GM23338 (cell line): Measurements from ENCODE around the gene SPECC1L. TPM values are rescaled to one million over a fixed set of nuclear protein-coding genes. Genes with fewer than 3 reads are reported as not detected.
"Not testable (repeated sequence)": the region's sequence is repeated elsewhere in the genome, so short reads cannot be mapped to it uniquely, and the experiment has no call there.

Experiments
- ATAC-seq: fragments of 200-7000 bp; cut with Tn5 transposase; 3 replicates; pipeline ENCODE4 v1.9.1; 2020
- DNase-seq: peaks from one replicate; pipeline ENCODE4 v3.0.0-alpha.2; 2015; ENCODE audit warnings: low spot score
- H2AFZ ChIP-seq: fragments of 200-600 bp; sonication (generic); 2 replicates; pipeline ENCODE4 v1.8.0; 2016; ENCODE audit warnings: antibody characterized with exemption, mild to moderate bottlenecking, moderate library complexity
- H3F3A ChIP-seq: fragments of 200-600 bp; sonication (generic); replicated peaks from 2 replicates; pipeline ENCODE4 v1.8.0; 2017; ENCODE audit warnings: antibody characterized with exemption, mixed run types, low read depth
- H3K27ac ChIP-seq: fragments of 200-600 bp; sonication (generic); 2 replicates; pipeline ENCODE4 v1.6.1; 2016; ENCODE audit warnings: low read depth
- H3K27me3 ChIP-seq: fragments of 200-600 bp; sonication (generic); 2 replicates; pipeline ENCODE4 v1.8.0; 2016; ENCODE audit warnings: mild to moderate bottlenecking, mixed run types, moderate library complexity; ENCODE audit not compliant: insufficient read depth
- H3K36me3 ChIP-seq: fragments of 200-600 bp; sonication (generic); 2 replicates; pipeline ENCODE4 v1.8.0; 2016; ENCODE audit warnings: mild to moderate bottlenecking; ENCODE audit not compliant: insufficient read depth
- H3K4me1 ChIP-seq: fragments of 200-600 bp; sonication (generic); 2 replicates; pipeline ENCODE4 v1.8.0; 2016; ENCODE audit warnings: mild to moderate bottlenecking, moderate library complexity; ENCODE audit not compliant: insufficient read depth
- H3K4me2 ChIP-seq: fragments of 200-600 bp; sonication (generic); 2 replicates; pipeline ENCODE4 v1.7.1; 2017; ENCODE audit warnings: mixed run types
- H3K4me3 ChIP-seq: fragments of 200-600 bp; sonication (generic); 2 replicates; pipeline ENCODE4 v1.6.1; 2016; ENCODE audit warnings: mixed run types
- H3K79me2 ChIP-seq: fragments of 200-600 bp; sonication (generic); replicated peaks from 2 replicates; pipeline ENCODE4 v1.8.0; 2017; ENCODE audit warnings: mild to moderate bottlenecking; ENCODE audit not compliant: insufficient read depth
- H3K9me2 ChIP-seq: fragments of 200-600 bp; sonication (generic); 2 replicates; pipeline ENCODE4 v1.8.0; 2017; ENCODE audit not compliant: insufficient read depth
- H4K20me1 ChIP-seq: fragments of 200-600 bp; sonication (generic); replicated peaks from 2 replicates; pipeline ENCODE4 v1.8.0; 2017; ENCODE audit warnings: mild to moderate bottlenecking; ENCODE audit not compliant: insufficient read depth
- H3K27ac Mint-ChIP-seq: 2 replicates; pipeline ENCODE4 v1.8.0; 2020; ENCODE audit warnings: inconsistent platforms, mild to moderate bottlenecking, moderate library complexity, mixed read lengths
- H3K27me3 Mint-ChIP-seq: 3 replicates; pipeline ENCODE4 v1.8.0; 2022; ENCODE audit warnings: low read depth, mild to moderate bottlenecking, moderate library complexity, mixed read lengths, inconsistent platforms; ENCODE audit not compliant: insufficient read depth, poor library complexity
- H3K36me3 Mint-ChIP-seq: 3 replicates; pipeline ENCODE4 v1.8.0; 2021; ENCODE audit warnings: low read depth, mild to moderate bottlenecking, inconsistent platforms, moderate library complexity, mixed read lengths
- H3K4me1 Mint-ChIP-seq: 3 replicates; pipeline ENCODE4 v1.8.0; 2020; ENCODE audit warnings: mild to moderate bottlenecking, inconsistent platforms, mixed read lengths
- H3K4me3 Mint-ChIP-seq: 3 replicates; pipeline ENCODE4 v1.8.0; 2021; ENCODE audit warnings: moderate library complexity, mild to moderate bottlenecking, inconsistent platforms, mixed read lengths
- H3K9me3 Mint-ChIP-seq: 3 replicates; pipeline ENCODE4 v1.8.0; 2020; ENCODE audit warnings: moderate library complexity, mild to moderate bottlenecking, inconsistent platforms, mixed read lengths
- CREB1 ChIP-seq: fragments of 250-450 bp; sonication (Bioruptor Pico); IDR thresholded peaks from 2 replicates; pipeline ENCODE4 v1.5.0; 2020; ENCODE audit warnings: low read depth, mild to moderate bottlenecking, moderate library complexity
- ETS1 ChIP-seq: IDR thresholded peaks from 2 replicates; pipeline ENCODE4 v1.6.1; 2016; ENCODE audit warnings: antibody characterized with exemption
- EZH2 ChIP-seq: fragments of 200-600 bp; sonication (generic); IDR thresholded peaks from one replicate; pipeline ENCODE4 v1.8.0; 2017; ENCODE audit warnings: antibody characterized with exemption, mild to moderate bottlenecking, low read depth; ENCODE audit not compliant: unreplicated experiment
- EZH2phosphoT487 ChIP-seq: fragments of 200-600 bp; sonication (generic); IDR thresholded peaks from one replicate; pipeline ENCODE4 v1.8.1; 2018; ENCODE audit warnings: antibody characterized with exemption; ENCODE audit not compliant: unreplicated experiment
- JUNB ChIP-seq: IDR thresholded peaks from one replicate; pipeline ENCODE4 v1.6.1; 2016; ENCODE audit warnings: antibody characterized with exemption; ENCODE audit not compliant: unreplicated experiment
- NANOG ChIP-seq: IDR thresholded peaks from 2 replicates; pipeline ENCODE4 v1.6.1; 2016; ENCODE audit warnings: antibody characterized with exemption, borderline replicate concordance
- POLR2AphosphoS5 ChIP-seq: IDR thresholded peaks from 2 replicates; pipeline ENCODE4 v1.6.1; 2016; ENCODE audit warnings: antibody characterized with exemption, low read depth
- STAT1 ChIP-seq: IDR thresholded peaks from one replicate; pipeline ENCODE4 v1.6.1; 2016; ENCODE audit warnings: antibody characterized with exemption; ENCODE audit not compliant: unreplicated experiment
- ZNF114 ChIP-seq: fragments of 250-450 bp; sonication (Bioruptor Pico); IDR thresholded peaks from 2 replicates; pipeline ENCODE4 v1.5.0; 2020; ENCODE audit warnings: mild to moderate bottlenecking, moderate library complexity
- ZNF331 ChIP-seq: fragments of 250-450 bp; sonication (Bioruptor Pico); IDR thresholded peaks from 2 replicates; pipeline ENCODE4 v1.5.0; 2020; ENCODE audit warnings: low read depth, mild to moderate bottlenecking, moderate library complexity
- ZNF462 ChIP-seq: fragments of 250-450 bp; sonication (Bioruptor Pico); IDR thresholded peaks from 2 replicates; pipeline ENCODE4 v1.5.0; 2020; ENCODE audit warnings: mild to moderate bottlenecking, moderate library complexity
- polyA plus RNA-seq: library from polyadenylated mRNA; unstranded; fragments of >200 nt; fragmentation: Nextera tagmentation; extraction: Ambion mirVana; gene quantifications from 2 replicates; pipeline ENCODE4 v1.2.1, GENCODE V29; 2016
- total RNA-seq: library from RNA; depleted of rRNA; stranded (reverse); fragments of >200 nt; shearing (Covaris generic); gene quantifications from 2 replicates; pipeline ENCODE4 v1.2.3, GENCODE V29; 2014
- TF ChIP-seq, protein P1 (sequence below), 2 experiments: fragments of 200-600 bp in 1 of 2; sonication (generic) in 1 of 2; conservative IDR thresholded peaks; 2 replicates each; pipeline versions ENCODE4 v1.5.1 to v1.6.1; 2016 to 2017; ENCODE audit warnings: antibody characterized with exemption in 2 of 2, low read depth in 2 of 2, mild to moderate bottlenecking in 2 of 2, moderate library complexity in 1 of 2

SPECC1L gene
- total and polyA plus RNA-seq, 2 experiments from 2014 or later = 24.3 to 44.7 TPM

DNA sequence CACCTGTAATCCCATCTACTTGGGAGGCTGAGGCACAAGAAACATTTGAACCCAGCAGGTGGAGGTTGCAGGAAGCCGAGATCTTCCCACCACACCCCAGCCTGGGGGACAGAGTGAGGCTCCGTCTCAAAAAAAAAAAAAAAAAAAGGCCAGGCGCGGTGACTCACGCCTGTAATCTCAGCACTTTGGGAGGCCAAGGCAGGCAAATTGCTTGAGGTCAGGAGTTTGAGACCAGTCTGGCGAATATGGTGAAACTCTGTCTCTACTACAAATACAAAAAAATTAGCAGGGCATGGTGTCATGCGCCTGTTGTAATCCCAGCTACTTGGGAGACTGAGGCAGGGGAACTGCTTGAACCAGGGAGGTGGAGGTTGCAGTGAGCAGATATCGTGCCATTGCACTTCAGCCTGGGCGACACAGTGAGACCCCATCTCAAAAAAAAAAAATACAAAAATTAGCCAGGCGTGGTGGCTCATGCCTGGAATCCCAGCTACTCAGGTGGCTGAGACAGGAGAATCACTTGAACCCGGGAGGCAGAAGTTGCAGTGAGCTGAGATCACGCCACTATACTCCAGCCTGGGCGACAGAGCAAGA lies 32.4 kb upstream of the SPECC1L start:
- H3K27me3 ChIP-seq, H3K27ac ChIP-seq, ATAC-seq, H3K4me1 Mint-ChIP-seq, H3K4me3 Mint-ChIP-seq, H3K9me2 ChIP-seq, H3K79me2 ChIP-seq, H3F3A ChIP-seq, DNase-seq, H3K4me3 ChIP-seq, H3K27ac Mint-ChIP-seq, H2AFZ ChIP-seq, H3K36me3 Mint-ChIP-seq, H3K4me2 ChIP-seq, H4K20me1 ChIP-seq, H3K9me3 Mint-ChIP-seq, H3K36me3 ChIP-seq, H3K4me1 ChIP-seq: not testable (repeated sequence)
- H3K27me3 Mint-ChIP-seq = peaks cover 15% of the 10 kb centered on the region

- H3K4me1 ChIP-seq = no peaks in the 10 kb centered on the region
- ATAC-seq (no peak), DNase-seq (no peak)
- Mint-ChIP-seq H3K4me3 (no peak overlapping the region), H3K36me3 (no peaks in the 10 kb centered on the region), H3K4me1 (peaks cover 13% of the 10 kb centered on the region), H3K9me3 (no peaks in the 10 kb centered on the region), H3K27ac (no peak overlapping the region), H3K27me3 (peaks cover 13% of the 10 kb centered on the region)
- no peaks in the 10 kb centered on the region for H3K36me3 ChIP-seq
- no peak overlapping the region for H3K27ac ChIP-seq
- no peaks in the 10 kb centered on the region for H4K20me1 ChIP-seq
- H3K9me2 ChIP-seq = no peaks in the 10 kb centered on the region
- no peaks in the 10 kb centered on the region for H3F3A ChIP-seq
- H2AFZ ChIP-seq = no peak overlapping the region
- H3K4me3 ChIP-seq = no peak overlapping the region
- no peak overlapping the region for H3K4me2 ChIP-seq
- H3K27me3 ChIP-seq = no peaks in the 10 kb centered on the region
- H3K79me2 ChIP-seq = no peaks in the 10 kb centered on the region
- TF ChIP-seq NANOG (no peak), ZNF331 (CRISPR knock-in tag) (no peak), ETS1 (no peak), CREB1 (CRISPR knock-in tag) (no peak), ZNF114 (CRISPR knock-in tag) (no peak), JUNB (no peak), POLR2AphosphoS5 (no peak), STAT1 (no peak), ZNF462 (CRISPR knock-in tag) (no peak), EZH2phosphoT487 (no peak), EZH2 (no peak)
- TF ChIP-seq, protein P1, sequence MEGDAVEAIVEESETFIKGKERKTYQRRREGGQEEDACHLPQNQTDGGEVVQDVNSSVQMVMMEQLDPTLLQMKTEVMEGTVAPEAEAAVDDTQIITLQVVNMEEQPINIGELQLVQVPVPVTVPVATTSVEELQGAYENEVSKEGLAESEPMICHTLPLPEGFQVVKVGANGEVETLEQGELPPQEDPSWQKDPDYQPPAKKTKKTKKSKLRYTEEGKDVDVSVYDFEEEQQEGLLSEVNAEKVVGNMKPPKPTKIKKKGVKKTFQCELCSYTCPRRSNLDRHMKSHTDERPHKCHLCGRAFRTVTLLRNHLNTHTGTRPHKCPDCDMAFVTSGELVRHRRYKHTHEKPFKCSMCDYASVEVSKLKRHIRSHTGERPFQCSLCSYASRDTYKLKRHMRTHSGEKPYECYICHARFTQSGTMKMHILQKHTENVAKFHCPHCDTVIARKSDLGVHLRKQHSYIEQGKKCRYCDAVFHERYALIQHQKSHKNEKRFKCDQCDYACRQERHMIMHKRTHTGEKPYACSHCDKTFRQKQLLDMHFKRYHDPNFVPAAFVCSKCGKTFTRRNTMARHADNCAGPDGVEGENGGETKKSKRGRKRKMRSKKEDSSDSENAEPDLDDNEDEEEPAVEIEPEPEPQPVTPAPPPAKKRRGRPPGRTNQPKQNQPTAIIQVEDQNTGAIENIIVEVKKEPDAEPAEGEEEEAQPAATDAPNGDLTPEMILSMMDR (conservative IDR thresholded peaks at IDR 0.05; ENCODE audit: low read depth in 2 of 2) = no peak
Measured at GRCh38 chr22:24240381-24240780, 30.2 kb upstream of the SPECC1L start.
